NCI-H460 (cell line): ENCODE results near the gene ZFYVE1. TPM values are rescaled to one million over a fixed set of nuclear protein-coding genes. Genes with fewer than 3 reads are reported as not detected.
A peak's percentile ranks its signal among the peaks of the same experiment; 100 is the strongest.
"Not testable (repeated sequence)": the region's sequence is repeated elsewhere in the genome, so short reads cannot be mapped to it uniquely, and the experiment has no call there.

Source experiments
- DNase-seq: peaks from one replicate; pipeline ENCODE4 v3.0.0-alpha.2; 2016; ENCODE audit warnings: low read depth; ENCODE audit errors: extremely low read depth
- polyA plus RNA-seq: library from polyadenylated mRNA; depleted of rRNA; stranded (reverse); fragments of >200 nt; gene quantifications from 2 replicates; pipeline ENCODE4 v1.2.3, GENCODE V29; 2014; cell fraction: nucleus; rRNA removed
- total RNA-seq: library from RNA; depleted of rRNA; stranded (reverse); fragments of >200 nt; shearing (Covaris generic); gene quantifications from 2 replicates; pipeline ENCODE4 v1.2.3, GENCODE V29; 2014; rRNA removed

ZFYVE1 gene
- total RNA-seq: 4.3 and 5.8 TPM in 2 replicates
- 2.8 and 3.3 TPM in 2 replicates for polyA plus RNA-seq

DNA sequence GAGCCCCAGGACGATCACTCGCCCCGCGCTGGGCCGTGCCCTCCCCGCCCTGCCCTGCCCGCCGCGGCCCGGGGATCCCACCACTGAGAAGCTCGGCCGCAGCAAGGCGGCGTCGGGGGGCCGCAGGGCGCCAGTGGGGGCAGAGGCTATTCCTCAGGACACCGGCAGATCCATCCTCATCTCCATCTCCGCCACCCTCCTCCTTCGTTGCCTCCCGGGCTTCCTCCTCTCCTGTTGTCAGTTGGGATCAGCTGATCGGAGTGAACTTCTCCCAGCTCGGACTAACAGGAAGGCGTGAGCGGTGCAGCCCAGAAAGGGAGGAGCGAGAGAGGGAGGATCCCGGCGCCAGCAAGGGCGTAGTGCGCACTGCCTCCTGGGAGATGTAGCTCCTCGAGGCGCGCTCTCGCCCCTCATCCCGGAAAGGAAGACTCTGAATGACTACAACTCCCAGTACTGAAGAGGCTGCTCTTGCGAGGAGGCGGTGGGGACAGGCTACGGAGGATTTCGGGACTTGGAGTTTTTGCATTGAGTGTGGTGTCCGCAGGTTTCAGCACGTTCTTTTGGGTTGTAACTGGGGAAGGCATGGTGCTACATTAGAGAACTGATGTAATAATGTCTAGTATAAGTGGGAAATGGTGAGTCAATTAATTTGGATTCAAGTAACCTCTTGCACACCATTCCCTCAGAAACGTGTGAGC, at the start of gene ZFYVE1:
TSS of gene ZFYVE1 (minus strand) at position 262 of the 698 bp plus-strand sequence. CDS start 2,598 bp downstream, outside the sequence.
- peak; percentile 97 for DNase-seq

DNA sequence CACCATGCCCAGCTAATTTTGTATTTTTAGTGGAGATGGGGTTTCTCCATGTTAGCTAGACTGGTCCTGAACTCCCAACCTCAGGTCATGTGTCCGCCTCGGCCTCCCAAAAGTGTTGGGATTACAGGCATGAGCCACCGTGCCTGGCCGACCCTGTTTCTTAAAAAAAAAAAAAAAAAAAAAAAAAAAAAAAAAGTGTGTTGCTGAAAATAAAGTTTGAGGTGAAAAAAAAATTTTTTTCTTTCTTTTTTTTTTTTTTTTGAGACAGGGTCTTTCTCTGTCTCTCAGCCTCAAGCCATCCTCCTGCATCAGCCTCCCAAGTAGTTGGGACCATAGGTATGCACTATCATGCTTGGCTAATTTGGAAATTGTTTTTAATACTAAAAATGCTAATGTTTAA, 42.7 kb upstream of the ZFYVE1 start:
- no peak for DNase-seq

DNA sequence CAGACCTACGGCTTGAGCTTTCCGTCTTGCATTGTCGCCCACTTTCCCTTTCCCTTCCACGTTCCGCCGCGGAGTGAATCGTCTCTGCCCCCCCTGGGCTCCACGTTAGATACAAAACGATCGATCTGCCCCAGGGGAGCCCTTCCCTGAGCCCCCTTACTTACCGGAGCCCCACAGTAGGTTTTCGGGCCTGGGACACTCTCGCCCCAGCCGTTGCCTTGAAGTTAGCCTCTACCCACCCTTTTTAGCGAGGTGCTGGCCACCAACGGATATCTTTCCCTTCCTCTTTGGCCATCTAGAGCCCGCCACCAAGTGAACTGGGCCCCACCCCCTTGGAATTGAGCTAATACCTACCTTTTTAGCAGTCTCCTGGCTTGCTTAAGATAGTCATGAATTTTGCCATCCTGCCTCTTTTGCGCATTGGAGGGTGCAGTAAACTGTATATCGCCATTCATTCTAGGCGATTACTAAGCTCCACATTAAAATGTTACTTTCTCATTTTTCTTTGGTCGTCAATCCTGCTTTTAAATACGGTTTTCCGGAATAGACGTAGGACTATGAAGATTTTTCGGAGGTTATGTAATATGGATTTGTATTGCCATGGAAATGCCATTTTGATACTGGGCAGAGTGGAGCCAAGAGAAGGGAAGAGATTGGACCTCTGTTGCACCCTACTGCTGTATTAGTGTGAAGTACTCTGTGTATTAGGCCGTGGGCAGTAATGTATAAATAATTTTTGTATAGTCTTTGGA, 32.2 kb upstream of the ZFYVE1 start:
- DNase-seq: peak; percentile 3

GRCh38 chr14:73058224-73058921, 31.5 kb upstream of the ZFYVE1 start, which contains the start of gene RBM25:
RBM25 (plus strand) TSS chr14:73058534; CDS start chr14:73071642, 13,108 bp downstream.
- peak; percentile 99 for DNase-seq

- no peak for DNase-seq
Measured at GRCh38 chr14:73057944-73058223, 31.0 kb upstream of the ZFYVE1 start.

DNA sequence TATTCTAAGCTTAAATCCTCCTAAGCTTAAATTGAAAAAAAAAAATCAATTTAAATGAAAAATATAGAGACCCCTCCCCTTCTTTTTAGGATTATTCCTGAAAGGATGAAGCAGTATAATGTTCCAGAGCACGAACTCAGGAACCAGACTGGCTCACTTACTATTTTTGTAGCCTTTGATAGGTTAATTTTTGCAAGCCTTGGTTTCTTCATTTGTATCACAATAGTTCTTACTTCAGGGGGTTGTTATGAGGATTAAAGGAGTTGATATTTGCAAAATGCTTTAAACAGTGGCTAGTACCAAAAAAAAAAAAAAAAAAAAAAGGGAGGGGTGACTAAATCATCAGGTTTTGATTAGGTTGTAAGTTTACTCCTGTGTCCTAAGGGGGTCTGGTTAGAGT, 28.3 kb upstream of the ZFYVE1 start:
- no peak for DNase-seq

DNA sequence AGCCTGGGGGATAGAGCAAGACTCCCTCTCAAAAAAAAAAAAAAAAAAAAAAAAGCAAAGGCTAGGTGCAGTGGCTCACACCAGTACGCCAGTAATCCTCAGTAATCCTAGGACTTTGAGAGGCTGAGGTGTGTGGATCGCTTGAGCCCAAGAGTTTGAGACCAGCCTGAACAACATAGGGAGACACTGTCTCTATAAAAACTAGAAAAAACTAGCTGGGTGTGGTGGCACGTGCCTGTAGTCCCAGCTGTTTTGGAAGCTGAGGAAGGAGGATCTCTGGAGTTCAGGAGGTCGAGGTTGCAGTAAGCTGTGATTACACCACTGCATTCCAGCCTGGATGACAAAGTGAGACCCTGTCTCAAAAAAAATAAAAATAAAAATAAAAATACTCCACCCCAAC, 22.5 kb upstream of the ZFYVE1 start:
- DNase-seq: no peak

DNA sequence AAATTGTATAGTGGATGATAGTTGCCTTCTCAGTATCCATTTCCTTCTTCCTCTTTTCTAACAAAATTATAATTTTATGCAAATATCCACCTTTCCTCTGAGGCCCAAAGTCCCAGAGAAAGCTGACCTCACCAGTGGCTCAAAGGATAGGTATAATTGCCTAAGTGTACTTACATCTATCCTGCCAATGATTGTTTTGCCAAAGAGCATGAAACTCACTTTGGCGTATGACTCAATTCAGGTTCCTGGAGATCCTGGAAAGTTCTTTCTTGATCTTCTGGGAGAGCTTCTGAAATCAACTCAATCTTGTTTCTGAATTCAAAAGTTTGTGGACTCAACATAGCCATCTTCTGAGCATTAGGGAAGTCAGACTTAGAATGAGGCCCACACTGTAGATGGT, 20.9 kb upstream of the ZFYVE1 start:
- no peak for DNase-seq

GRCh38 chr14:73036706-73037450, 10.0 kb upstream of the ZFYVE1 start:
- not testable (repeated sequence) for DNase-seq

DNA sequence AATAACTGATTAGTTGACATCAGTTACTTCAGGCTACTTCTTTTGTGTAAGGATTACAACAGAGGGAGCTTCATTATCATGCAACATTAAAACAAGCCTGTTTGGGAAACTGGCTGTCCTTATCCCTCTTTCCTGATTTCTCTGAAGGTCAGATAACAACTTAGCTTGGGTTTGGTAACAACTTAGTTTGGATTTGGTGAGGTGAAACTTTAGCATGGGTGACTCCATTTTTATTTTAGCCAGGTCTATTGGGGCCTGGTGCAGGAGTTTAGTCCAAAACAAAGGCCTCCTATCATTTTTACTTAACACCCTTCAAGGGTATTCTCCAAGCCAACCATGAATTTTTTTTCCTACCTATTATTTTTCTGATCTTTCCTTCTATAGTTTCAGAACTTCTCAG, 1.1 kb upstream of the ZFYVE1 start:
- DNase-seq: no peak

- DNase-seq: no peak
Measured at GRCh38 chr14:73027546-73027945, 640 bp upstream of the ZFYVE1 start.

GRCh38 chr14:73026243-73026844, 562 bp downstream of the ZFYVE1 start:
- no peak for DNase-seq

DNA sequence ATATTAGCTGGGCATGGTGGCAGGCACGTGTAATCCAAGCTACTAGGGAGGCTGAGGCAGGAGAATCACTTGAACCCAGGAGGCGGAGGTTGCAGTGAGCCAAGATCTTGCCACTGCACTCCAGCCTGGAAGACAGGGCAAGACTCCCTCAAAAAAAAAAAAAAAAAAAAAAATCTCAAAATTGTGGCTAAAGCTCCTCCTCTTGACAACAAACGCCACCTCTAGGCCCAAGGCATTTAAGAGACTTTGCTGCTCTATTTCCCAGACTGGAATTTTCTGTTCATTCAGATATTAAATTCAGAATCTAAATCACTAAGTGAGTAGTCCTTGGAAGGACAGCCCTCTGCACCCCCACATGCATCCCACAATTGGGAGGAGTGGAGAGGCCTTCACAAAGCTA, 1.4 kb downstream of the ZFYVE1 start:
- DNase-seq: no peak

GRCh38 chr14:73022051-73022450, 4.9 kb downstream of the ZFYVE1 start:
- no peak for DNase-seq

GRCh38 chr14:73016011-73016410, 10.9 kb downstream of the ZFYVE1 start:
- DNase-seq: not testable (repeated sequence)

DNA sequence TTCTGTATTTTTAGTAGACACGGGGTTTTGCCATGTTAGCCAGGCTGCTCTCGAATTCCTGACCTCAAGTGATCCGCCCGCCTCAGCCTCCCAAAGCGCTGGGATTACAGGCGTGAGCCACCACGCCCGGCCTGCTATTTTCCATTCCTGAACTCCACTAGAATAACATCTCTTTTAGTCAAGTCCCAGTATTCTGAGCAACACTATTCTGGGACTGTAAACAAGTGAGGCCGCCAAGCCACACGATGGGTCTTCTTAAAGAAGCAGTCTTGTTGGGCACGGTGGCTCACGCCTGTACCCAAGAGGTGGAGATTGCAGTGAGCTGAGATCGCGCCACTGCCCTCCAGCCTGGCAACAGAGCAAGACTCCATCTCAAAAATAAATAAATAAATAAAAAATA, 11.4 kb downstream of the ZFYVE1 start:
- not testable (repeated sequence) for DNase-seq

GRCh38 chr14:73014105-73014504, 12.8 kb downstream of the ZFYVE1 start:
- DNase-seq: no peak

DNA sequence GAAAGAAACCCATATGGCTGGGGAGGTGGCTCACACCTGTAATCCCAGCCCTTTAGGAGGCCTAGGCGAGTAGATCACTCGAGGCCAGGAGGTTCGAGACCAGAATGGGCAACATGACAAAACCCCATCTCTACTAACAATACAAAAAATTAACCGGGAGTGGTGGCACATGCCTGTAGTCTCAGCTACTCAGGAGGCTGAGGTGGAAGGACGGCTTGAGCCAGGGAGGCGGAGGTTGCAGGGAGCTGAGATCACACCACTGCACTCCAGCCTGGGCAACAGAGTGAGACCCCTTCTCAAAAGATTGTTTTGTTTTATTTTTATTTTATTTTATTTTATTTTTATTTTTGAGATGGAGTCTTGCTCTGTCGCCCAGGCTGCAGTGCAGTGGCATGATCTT, 15.7 kb downstream of the ZFYVE1 start:
- DNase-seq: not testable (repeated sequence)

- DNase-seq: no peak
Measured at GRCh38 chr14:73008501-73008900, 18.4 kb downstream of the ZFYVE1 start.

- DNase-seq: no peak
Measured at GRCh38 chr14:73007835-73008234, 19.1 kb downstream of the ZFYVE1 start.
